ENCODE measurements around the gene STIM1.
A peak's percentile ranks its signal among the peaks of the same experiment; 100 is the strongest.
"Not testable (repeated sequence)": the region's sequence is repeated elsewhere in the genome, so short reads cannot be mapped to it uniquely, and the experiment has no call there.

STIM1 gene

DNA sequence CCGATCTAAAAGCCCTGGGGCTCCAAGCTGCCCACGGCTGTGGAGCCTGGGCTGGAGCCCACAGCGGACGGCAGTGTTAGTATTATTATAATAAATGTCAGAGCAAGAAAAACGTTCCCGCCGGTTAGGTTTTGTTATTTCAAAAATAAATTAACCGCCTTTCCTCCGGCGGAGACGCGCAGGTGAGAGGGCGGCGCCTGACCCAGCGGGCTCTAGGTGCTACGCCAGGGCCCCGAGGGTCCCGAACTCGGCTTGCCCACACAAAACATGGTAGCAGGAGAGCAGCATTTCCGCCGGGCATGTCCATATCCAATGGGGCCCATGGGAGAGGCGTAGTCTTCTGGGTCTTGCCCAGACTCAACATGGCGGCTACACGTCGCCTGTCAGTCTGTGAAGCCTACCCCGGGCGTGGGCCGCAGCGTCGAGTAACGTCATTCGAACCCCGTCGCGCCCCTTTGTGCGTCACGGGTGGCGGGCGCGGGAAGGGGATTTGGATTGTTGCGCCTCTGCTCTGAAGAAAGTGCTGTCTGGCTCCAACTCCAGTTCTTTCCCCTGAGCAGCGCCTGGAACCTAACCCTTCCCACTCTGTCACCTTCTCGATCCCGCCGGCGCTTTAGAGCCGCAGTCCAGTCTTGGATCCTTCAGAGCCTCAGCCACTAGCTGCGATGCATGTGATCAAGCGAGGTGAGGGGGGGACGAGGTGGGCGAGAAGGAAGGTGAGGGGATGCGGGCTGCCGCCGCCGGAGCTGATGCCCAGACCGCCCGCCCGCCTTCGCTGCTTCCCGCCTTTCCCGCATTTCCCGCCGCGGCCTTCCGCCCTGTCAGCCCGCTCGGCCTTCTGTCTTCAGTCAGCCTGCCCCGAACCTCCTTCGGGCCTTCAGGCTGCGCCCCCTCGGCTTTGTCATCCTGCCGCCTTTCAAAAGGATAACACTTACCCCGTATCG is 239.2 kb downstream of the STIM1 start, which contains the start of gene RRM1:
RRM1 (plus strand) TSS at position 452 of the 944 bp plus-strand sequence; CDS start at position 666, 214 bp downstream.
- peak; percentile 87 to 88 for DNase-seq (ENCODE audit: low read depth in 2 of 2, low spot score in 1 of 2)

DNA sequence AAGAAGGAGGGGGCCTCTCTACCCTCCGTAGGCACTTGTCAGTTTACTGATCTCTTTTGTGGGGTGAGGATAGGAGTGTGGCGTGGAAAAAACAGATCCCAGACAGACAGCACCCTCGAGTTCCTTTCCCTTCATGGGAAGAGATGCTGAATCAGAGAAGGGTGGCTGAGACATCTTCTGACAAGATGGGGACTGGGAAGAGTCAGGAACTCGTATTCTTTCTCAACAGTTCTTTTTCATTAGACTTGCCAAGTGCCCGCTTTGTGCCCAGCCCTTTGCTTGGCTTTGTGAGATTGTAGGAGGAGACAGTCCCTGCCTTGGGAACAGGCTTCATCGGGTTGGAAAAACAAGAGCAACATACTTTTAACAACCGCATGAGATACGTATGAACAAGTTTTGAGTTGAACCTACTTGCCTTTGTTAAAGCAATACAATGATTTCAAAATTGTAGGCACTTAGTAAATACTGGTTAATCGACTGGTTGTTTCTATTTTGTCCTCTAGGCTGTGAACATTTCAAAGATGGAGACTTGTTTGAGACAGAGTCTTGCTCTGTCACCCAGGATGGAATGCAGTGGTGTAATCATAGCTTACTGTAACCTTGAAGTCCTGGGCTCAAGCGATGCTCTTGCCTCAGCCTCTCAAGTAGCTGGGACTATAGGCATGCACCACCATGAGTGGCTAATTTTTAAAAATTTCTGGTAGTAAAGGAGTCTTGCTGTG is 240.2 kb downstream of the STIM1 start:
- DNase-seq (ENCODE audit: low read depth in 2 of 2, low spot score in 1 of 2): no peak

DNA sequence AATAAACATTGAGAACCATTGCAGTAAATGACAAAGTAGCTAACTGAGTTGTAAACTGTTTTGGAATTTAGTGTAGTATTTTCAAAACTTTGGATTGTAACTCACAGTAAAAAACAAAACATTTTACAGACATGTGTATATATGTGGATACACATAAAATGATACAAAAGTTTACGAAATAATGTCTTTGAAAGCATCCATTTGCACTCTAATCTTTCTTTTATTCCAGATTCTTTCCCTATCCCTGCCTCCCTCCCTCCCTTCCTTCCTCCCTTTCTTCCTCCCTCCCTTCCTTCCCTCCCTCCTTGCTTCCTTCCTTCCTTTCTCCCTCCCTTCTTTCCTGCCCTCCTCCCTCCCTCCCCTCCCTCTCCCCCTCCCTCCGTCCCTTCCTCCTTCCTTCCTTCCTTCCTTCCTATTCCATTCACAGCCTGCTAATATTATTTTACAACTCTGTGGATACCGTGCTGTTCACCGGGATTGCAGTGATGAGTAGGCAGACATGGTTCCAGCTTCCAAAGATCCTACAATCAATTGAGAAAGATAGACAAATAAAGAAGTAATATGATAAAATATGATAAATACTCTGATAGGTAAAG is 242.7 kb downstream of the STIM1 start:
- DNase-seq (ENCODE audit: low read depth in 2 of 2, low spot score in 1 of 2): no peak

DNA sequence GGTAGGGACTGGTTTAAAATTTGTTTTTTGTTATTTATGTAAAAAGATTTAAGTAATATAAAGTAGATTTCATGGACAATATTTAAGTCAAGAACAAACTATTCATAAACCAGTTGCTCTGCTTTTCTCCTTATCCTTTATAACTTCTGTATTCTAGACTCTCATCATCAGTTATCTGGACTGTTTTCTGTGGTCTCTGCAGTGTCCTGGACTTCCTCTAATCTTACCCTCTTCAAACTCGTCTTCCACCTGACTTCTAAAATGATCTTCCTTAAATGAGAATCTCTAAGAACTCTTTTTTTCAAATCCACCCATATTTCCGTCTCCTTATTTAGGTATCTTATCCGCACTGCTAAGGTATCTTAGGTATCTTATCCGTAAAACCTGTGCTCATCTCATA is 247.2 kb downstream of the STIM1 start:
- DNase-seq (ENCODE audit: low read depth in 2 of 2, low spot score in 1 of 2): no peak

DNA sequence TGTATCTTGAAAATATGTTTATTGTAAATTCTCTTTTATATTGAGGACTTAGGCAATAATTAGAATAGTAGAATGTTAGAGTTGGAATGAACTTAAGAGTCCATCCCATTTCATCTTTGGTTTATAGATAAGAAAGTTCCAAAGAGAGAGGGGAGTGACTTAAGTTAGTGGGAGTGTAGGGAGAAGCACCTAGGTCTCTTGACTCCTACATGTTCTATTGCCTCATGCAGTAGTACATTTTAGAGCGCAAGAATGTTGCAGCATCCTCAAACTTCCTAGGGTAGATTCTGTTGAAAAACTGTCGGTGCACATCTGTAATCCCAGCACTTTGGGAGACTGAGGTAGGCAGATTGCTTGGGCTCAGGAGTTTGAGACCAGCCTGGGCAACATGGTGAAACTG is 247.8 kb downstream of the STIM1 start:
- no peak for DNase-seq (ENCODE audit: low read depth in 2 of 2, low spot score in 1 of 2)

DNA sequence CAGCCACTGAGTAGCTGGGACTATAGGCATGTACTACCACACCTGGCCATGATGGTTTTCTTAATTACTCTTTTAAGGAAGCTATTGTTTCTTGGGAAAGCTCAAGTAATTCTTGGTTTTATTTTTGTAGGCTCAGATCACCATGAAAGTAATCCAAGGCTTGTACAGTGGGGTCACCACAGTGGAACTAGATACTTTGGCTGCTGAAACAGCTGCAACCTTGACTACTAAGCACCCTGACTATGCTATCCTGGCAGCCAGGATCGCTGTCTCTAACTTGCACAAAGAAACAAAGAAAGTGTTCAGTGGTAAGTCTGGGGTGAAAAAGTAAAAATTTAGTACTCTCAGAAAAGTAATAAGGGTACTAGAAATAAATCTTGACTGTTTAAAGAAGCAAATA is 250.5 kb downstream of the STIM1 start:
- DNase-seq (ENCODE audit: low read depth in 2 of 2, low spot score in 1 of 2): no peak

DNA sequence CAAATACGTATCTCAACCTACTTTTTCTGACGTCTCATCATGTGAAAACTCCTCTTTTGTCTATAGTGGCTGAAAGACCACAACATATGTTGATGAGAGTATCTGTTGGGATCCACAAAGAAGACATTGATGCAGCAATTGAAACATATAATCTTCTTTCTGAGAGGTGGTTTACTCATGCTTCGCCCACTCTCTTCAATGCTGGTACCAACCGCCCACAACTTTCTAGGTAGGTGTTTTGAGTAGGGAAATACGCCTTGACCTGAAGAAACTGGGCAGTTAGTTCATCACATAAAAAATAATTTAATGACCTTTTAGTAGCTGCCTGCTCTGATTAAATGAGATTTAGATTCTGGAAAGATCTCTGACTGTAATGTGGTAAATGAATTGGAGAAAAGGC is 256.4 kb downstream of the STIM1 start:
- no peak for DNase-seq (ENCODE audit: low read depth in 2 of 2, low spot score in 1 of 2)

DNA sequence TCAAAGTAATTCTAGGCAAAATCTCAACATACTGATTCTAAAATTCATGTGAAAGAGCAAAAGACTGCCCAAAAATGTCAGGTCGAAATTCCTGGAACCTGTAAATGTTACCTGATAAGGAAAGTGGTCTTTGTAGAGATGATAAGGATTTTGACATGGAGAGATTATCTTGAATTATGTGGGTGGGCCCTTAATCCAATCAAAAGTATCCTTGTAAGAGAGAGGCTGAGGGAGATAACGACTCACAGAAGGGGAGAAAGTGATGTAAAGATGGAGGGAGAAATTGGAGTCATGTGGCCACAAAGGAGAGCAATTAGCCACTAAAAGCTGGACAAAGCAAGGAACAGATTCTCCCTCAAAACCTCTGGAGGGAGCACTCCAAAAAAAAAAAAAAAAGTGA is 259.7 kb downstream of the STIM1 start:
- DNase-seq (ENCODE audit: low read depth in 2 of 2, low spot score in 1 of 2): no peak

DNA sequence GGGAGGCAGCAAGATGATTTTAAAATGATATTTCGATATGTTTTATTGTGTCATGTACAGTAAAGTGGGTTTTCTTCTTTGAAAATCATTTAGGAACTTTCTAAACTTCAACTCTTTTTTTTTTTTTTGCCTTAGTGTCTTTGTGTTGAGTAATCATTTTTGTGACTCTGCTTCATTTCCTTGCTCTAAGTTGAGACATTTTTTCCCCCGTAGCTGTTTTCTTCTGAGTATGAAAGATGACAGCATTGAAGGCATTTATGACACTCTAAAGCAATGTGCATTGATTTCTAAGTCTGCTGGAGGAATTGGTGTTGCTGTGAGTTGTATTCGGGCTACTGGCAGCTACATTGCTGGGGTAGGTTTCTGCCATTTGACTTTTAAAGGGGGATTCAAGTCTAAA is 262.6 kb downstream of the STIM1 start:
- DNase-seq (ENCODE audit: low read depth in 2 of 2, low spot score in 1 of 2): no peak

DNA sequence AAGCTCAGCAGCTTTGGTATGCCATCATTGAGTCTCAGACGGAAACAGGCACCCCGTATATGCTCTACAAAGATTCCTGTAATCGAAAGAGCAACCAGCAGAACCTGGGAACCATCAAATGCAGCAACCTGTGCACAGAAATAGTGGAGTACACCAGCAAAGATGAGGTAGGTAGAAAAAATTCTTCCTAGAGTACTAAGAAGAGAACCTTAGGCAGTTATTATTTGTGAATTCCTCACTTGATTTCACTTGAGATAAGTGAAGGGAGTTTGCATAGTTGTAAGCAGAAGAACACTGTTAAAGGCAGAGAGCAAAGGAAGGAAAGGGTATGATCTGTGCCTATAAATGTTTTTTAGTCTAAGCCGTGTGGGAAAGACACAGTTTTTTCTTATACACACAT is 267.8 kb downstream of the STIM1 start:
- DNase-seq (ENCODE audit: low read depth in 2 of 2, low spot score in 1 of 2): no peak

DNA sequence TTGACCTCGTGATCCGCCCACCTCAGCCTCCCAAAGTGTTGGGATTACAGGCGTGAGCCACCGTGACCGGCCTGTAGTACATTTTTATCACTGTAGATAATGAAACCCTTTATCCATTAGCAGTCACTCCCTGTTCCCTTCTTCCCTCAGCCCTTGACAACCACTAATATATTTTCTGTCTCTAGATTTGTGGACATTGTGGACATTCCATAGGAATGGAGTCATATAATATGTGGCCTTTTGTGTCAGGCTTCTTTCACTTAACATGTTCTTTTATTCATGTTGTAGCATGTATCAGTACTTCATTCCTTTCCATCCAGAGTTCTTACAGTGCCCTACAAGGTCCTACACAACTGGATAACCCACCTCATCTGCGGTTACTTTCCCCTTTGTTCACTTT is 269.7 kb downstream of the STIM1 start:
- DNase-seq (ENCODE audit: low read depth in 2 of 2, low spot score in 1 of 2): no peak

DNA sequence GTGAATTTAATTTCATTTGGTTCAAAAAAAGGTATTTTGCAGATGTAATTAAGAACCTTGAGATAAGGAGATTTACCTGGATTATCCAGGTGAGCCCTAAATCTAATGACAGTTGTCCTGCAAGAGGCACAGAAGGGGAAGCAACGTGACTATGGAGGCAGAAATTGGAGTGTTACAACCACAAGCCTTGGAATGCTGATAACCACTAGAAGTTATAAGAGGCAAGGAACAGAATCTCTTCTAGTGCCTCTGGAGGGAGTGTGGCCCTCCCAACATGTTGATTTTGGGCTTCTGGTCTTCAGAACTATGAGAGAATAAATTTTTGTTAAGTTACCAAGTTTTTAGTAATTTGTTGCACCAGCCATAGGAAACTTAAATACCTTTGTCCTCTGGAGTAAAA is 271.9 kb downstream of the STIM1 start:
- DNase-seq (ENCODE audit: low read depth in 2 of 2, low spot score in 1 of 2): no peak

DNA sequence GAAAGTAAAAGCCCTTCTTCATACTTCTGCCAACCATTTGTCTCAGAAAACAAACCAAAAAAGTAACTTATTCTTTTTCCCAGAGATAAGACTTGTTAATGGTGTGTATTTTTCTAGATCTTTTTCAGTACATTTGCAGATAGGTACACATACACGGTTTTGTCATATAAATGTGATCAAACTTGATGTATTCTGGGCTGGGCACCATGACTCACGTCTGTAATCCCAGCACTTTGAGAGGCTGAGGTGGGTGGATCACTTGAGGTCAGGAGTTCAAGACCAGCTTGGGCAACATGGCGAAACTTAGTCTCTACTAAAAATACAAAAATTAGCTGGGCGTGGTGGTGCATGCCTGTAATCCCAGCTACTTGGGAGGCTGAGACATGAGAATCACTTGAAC is 274.8 kb downstream of the STIM1 start:
- DNase-seq (ENCODE audit: low read depth in 2 of 2, low spot score in 1 of 2): not testable (repeated sequence)

DNA sequence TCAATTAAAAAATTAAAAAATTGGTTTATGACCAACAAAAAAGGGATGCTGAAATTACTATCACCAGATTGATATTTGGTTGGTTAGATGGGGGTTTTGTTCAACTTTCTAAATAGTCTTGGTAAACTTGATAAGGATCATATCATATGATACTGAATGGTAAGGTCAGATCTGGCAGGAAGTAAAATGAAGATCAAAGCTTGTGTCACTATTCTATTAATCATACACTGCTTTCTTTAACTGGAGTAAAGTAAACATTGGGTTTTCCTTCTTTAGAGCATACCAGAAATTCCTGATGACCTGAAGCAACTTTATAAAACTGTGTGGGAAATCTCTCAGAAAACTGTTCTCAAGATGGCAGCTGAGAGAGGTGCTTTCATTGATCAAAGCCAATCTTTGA is 279.3 kb downstream of the STIM1 start:
- DNase-seq (ENCODE audit: low read depth in 2 of 2, low spot score in 1 of 2): no peak

DNA sequence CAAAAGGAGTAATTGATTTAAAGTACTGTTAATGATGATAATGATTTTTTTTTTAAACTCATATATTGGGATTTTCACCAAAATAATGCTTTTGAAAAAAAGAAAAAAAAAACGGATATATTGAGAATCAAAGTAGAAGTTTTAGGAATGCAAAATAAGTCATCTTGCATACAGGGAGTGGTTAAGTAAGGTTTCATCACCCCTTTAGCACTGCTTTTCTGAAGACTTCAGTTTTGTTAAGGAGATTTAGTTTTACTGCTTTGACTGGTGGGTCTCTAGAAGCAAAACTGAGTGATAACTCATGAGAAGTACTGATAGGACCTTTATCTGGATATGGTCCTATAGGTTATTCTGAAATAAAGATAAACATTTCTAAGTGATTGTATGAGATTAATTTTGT is 283.0 kb downstream of the STIM1 start:
- DNase-seq (ENCODE audit: low read depth in 2 of 2, low spot score in 1 of 2): no peak

DNA sequence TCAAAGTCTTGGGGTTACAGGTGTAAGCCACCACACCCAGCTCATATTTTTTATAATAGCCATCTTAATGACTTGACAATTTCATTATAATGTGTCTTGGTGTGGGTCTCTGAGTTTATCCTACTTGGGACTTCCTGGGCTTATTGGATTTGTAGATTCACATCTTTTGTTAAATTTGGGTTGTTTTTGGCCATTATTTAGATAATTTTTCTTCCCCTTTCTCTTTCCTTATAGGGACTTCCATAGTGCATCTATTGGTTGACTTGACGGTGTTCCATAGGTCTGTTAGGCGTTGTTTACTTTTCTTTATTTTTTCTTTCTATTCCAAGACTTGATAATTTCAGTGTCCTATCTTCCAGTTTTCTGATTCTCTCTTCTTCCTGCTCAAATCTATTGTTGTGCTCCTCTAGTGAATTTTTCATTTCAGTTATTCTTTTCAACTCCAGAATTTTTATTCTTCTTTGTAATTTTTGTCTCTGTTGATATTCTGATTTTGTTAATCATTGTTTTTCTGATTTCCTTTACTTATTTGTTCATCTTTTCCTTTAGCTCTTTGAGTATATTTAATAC is 284.7 kb downstream of the STIM1 start:
- DNase-seq (ENCODE audit: low read depth in 2 of 2, low spot score in 1 of 2): no peak
